Activated CD8-positive, alpha-beta T cell treated with anti-CD3 and anti-CD28 coated beads for 36 hours (primary cell): Measurements from ENCODE around the gene CACNA1C. TPM values are rescaled to one million over a fixed set of nuclear protein-coding genes. Genes with fewer than 3 reads are reported as not detected.

Source experiments
- ATAC-seq: fragments of 200-7000 bp; cut with Tn5 transposase; one replicate; pipeline ENCODE4 v1.10.0; 2021; ENCODE audit warnings: mild to moderate bottlenecking, moderate library complexity
- CTCF ChIA-PET: fragments of 350-600 bp; sonication (Branson Sonifier 250); formaldehyde crosslinking; loops from one replicate; lab custom pipeline; 2021; ENCODE audit warnings: antibody characterized with exemption; lab: Charles Lee
- POLR2A ChIA-PET: fragments of 350-600 bp; sonication (Branson Sonifier 250); formaldehyde crosslinking; loops from one replicate; lab custom pipeline; 2021; ENCODE audit warnings: antibody characterized with exemption; lab: Charles Lee
- DNase-seq: peaks from one replicate; pipeline ENCODE4 v3.0.0-alpha.2; 2020
- H3K27ac Mint-ChIP-seq: one replicate; pipeline ENCODE4 v1.8.0; 2021; ENCODE audit warnings: mild to moderate bottlenecking, mixed read lengths
- H3K27me3 Mint-ChIP-seq: one replicate; pipeline ENCODE4 v1.8.0; 2021; ENCODE audit warnings: mixed read lengths
- H3K36me3 Mint-ChIP-seq: one replicate; pipeline ENCODE4 v1.8.0; 2021; ENCODE audit warnings: low read depth, mixed read lengths
- H3K4me1 Mint-ChIP-seq: one replicate; pipeline ENCODE4 v1.8.0; 2021; ENCODE audit warnings: low read depth, mixed read lengths
- H3K4me3 Mint-ChIP-seq: one replicate; pipeline ENCODE4 v1.8.0; 2021; ENCODE audit warnings: mild to moderate bottlenecking, moderate library complexity, mixed read lengths
- H3K9me3 Mint-ChIP-seq: one replicate; pipeline ENCODE4 v1.8.0; 2021; ENCODE audit warnings: mixed read lengths
- CTCF ChIP-seq: fragments of 200-600 bp; IDR thresholded peaks from one replicate; pipeline ENCODE4 v1.8.0; 2022; ENCODE audit warnings: antibody characterized with exemption, mild to moderate bottlenecking
- intact Hi-C: fragments of 100-400 bp; cut with micrococcal nuclease; formaldehyde crosslinking; loops from one replicate; pipeline ENCODE4 v1.10.0; 2022
- total RNA-seq, 2 experiments: library from RNA; stranded (reverse); gene quantifications; one replicate each; pipeline ENCODE4 v1.2.3, GENCODE V29; 2021

Gene CACNA1C
- total RNA-seq, 2 experiments from 2014 or later = 0.02 to 0.05 TPM

DNA sequence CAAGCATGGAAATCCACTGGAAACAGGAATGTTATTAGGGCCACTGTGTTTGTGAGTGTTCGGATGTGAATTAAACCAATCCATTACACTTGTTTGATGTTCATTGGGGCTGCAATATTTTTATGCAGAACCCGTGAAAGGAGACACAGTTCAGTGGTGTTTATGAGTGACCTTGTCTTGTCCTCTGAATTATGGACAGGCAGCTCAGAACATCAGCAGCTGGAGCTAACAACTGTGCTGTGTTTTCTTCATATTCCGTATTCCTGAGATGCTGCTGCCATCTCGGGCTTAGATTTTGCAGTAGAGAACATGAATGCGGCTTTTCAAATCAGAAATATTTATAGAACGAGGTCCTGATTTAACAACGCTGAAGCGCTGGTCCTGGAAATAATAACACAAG is 20.3 kb upstream of the CACNA1C start:
- Mint-ChIP-seq H3K27ac (no peak overlapping the region), H3K4me3 (no peak overlapping the region), H3K9me3 (no peaks in the 10 kb centered on the region), H3K4me1 (peaks cover 13% of the 10 kb centered on the region), H3K27me3 (peaks cover 36% of the 10 kb centered on the region), H3K36me3 (no peaks in the 10 kb centered on the region)
- POLR2A ChIA-PET = interaction anchor here (0.8 kb wide), 1 partner anchor 15 kb away, joined by 3 read pairs; no protein-coding TSS in a partner anchor
- CTCF ChIA-PET = interaction anchor here (1.2 to 1.4 kb wide), 2 partner anchors 44 to 92 kb away, joined by 3 to 6 read pairs; no protein-coding TSS in a partner anchor
- intact Hi-C loops = no loop called here
- ATAC-seq (no peak), DNase-seq (no peak)
- no peak for TF ChIP-seq CTCF

- DNase-seq = peak; percentile 91
- CTCF ChIA-PET = interaction anchor here (0.6 to 1.6 kb wide), 20 partner anchors 9 to 244 kb away, joined by 3 to 11 read pairs (median 4); partner anchors contain the start of gene DCP1B
- POLR2A ChIA-PET = interaction anchor here (0.7 to 1.5 kb wide), 2 partner anchors 32 to 624 kb away, joined by 3 to 4 read pairs; no protein-coding TSS in a partner anchor
- intact Hi-C loops = no loop called here
- Mint-ChIP-seq H3K9me3 (no peaks in the 10 kb centered on the region), H3K27ac (no peak overlapping the region), H3K27me3 (peaks cover 43% of the 10 kb centered on the region), H3K4me1 (peaks cover 13% of the 10 kb centered on the region), H3K4me3 (peak overlapping the region; percentile 72), H3K36me3 (no peaks in the 10 kb centered on the region)
- ATAC-seq = peak; percentile 98
- TF ChIP-seq CTCF = peak; percentile 96
Observed at GRCh38 chr12:2034633-2035430, 18.0 kb upstream of the CACNA1C start.

DNA sequence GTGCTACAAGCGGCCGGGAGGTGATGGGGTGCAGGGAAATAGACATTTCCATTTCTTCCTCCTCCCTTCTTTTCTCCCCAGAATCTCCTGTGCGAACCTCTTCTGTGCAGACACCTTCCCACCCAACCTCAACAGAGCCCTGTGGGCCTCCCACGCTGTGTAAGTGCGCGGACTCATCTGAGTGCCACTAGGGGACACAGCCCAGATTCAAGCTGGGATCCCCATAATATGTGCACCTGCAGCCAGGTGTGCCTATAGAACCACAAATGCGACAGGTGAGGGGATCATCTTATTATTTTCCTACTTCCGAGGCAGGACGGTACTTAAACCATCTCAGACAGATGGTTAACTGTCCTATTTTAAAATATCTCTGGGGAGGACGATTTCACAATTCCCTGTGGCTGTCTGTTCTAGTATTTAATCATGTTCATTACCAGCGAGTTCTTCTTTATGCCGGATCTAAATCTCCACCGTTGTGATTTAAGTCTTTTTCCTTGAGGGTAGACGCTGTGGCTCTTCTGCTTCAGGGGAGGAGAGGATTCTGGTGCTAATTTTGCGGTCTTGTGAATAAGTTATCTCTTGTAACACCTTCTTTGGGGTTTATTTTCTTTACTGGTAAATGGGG is 17.2 kb upstream of the CACNA1C start:
- ATAC-seq (peak; percentile 37), DNase-seq (peak; percentile 27)
- H3K4me3 Mint-ChIP-seq = peak overlapping the region; percentile 72
- intact Hi-C loops = no loop called here
- peaks cover 13% of the 10 kb centered on the region for H3K4me1 Mint-ChIP-seq
- H3K27me3 Mint-ChIP-seq = peaks cover 39% of the 10 kb centered on the region
- H3K27ac Mint-ChIP-seq = no peak overlapping the region
- ChIA-PET CTCF (interaction anchor here (0.6 to 2.1 kb wide), 11 partner anchors 9 to 224 kb away, joined by 3 to 11 read pairs (median 5); partner anchors contain the start of gene DCP1B), POLR2A (no interaction called here)
- no peaks in the 10 kb centered on the region for H3K36me3 Mint-ChIP-seq
- no peak for TF ChIP-seq CTCF
- no peaks in the 10 kb centered on the region for H3K9me3 Mint-ChIP-seq

DNA sequence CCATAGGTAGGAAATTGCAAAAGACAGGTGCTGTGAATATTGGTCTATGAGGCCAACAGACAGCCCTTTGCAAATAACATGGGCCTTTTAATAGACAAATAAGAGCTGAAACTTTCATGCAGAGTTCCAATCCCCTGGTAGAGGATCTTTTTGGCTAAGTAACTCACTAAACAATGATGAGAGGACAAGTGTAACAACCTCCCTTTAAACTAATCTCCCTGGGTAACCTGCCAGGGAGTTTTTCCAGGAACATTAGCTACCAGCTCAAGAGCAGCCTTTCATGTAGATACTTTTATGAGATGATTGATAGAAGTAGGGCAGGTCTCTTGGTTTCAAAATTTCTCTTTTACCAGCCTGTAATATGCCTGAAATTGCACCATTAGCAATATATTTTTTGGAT is 13.8 kb upstream of the CACNA1C start:
- TF ChIP-seq CTCF = no peak
- Mint-ChIP-seq H3K4me1 (peaks cover 13% of the 10 kb centered on the region), H3K9me3 (no peaks in the 10 kb centered on the region), H3K36me3 (no peaks in the 10 kb centered on the region), H3K27me3 (peaks cover 30% of the 10 kb centered on the region), H3K27ac (no peak overlapping the region), H3K4me3 (no peak overlapping the region)
- ATAC-seq = no peak
- DNase-seq = no peak
- ChIA-PET POLR2A (no interaction called here), CTCF (no interaction called here)
- intact Hi-C loops = no loop called here
